Stimulated activated CD8-positive, alpha-beta memory T cell treated with anti-CD3 and anti-CD28 coated beads, Interleukin-2, amount 100 ng/mL, for 1 hour (primary cell): ENCODE results near the gene TECPR2.
"Not testable (repeated sequence)": the region's sequence is repeated elsewhere in the genome, so short reads cannot be mapped to it uniquely, and the experiment has no call there.

Source experiments
- DNase-seq, 2 donors: peaks; one replicate each; pipeline ENCODE4 v3.0.0-alpha.2; 2020; ENCODE audit warnings: low read depth in 2 of 2

TECPR2 gene

GRCh38 chr14:102333795-102334705 is 28.7 kb upstream of the TECPR2 start:
- DNase-seq: no peak

- DNase-seq: no peak
These were observed 27.6 kb upstream of the TECPR2 start for GRCh38 chr14:102335163-102335562.

- no peak for DNase-seq
These were observed 24.0 kb upstream of the TECPR2 start for GRCh38 chr14:102338724-102339123.

- no peak for DNase-seq
These were observed 21.2 kb upstream of the TECPR2 start for GRCh38 chr14:102341566-102341965.

- DNase-seq: no peak
These were observed 20.5 kb upstream of the TECPR2 start for GRCh38 chr14:102342238-102342637.

- DNase-seq: no peak
These were observed 18.7 kb upstream of the TECPR2 start for GRCh38 chr14:102344084-102344483.

- no peak for DNase-seq
These were observed 18.3 kb upstream of the TECPR2 start for GRCh38 chr14:102344485-102344884.

GRCh38 chr14:102345232-102345631 is 17.5 kb upstream of the TECPR2 start:
- DNase-seq: no peak

- DNase-seq: no peak
These were observed 16.1 kb upstream of the TECPR2 start for GRCh38 chr14:102346645-102347044.

GRCh38 chr14:102348376-102348775 is 14.4 kb upstream of the TECPR2 start:
- no peak for DNase-seq

- no peak for DNase-seq
These were observed 11.7 kb upstream of the TECPR2 start for GRCh38 chr14:102351023-102351422.

- not testable (repeated sequence) for DNase-seq
These were observed 11.1 kb upstream of the TECPR2 start for GRCh38 chr14:102351593-102351992.

- DNase-seq: no peak
These were observed 10.5 kb upstream of the TECPR2 start for GRCh38 chr14:102352213-102352612.

GRCh38 chr14:102353126-102353619 is 9.6 kb upstream of the TECPR2 start:
- DNase-seq: no peak

GRCh38 chr14:102356280-102356679 is 6.5 kb upstream of the TECPR2 start:
- DNase-seq: no peak

- DNase-seq: no peak
These were observed 3.4 kb upstream of the TECPR2 start for GRCh38 chr14:102359341-102359740.

GRCh38 chr14:102360388-102360787 is 2.4 kb upstream of the TECPR2 start:
- DNase-seq: no peak

- DNase-seq: no peak
These were observed 657 bp upstream of the TECPR2 start for GRCh38 chr14:102362084-102362483.

- DNase-seq: no peak
These were observed 622 bp downstream of the TECPR2 start for GRCh38 chr14:102363182-102363943.

- DNase-seq: no peak
These were observed 7.6 kb downstream of the TECPR2 start for GRCh38 chr14:102370305-102370809.

GRCh38 chr14:102371361-102371760 is 8.6 kb downstream of the TECPR2 start:
- no peak for DNase-seq

- DNase-seq: no peak
These were observed 10.4 kb downstream of the TECPR2 start for GRCh38 chr14:102373110-102373509.
